DOHH2 (cell line): ENCODE data around the gene LMNB1.

Experiments used
- CTCF ChIP-seq: fragments of 200-600 bp; sonication (generic); IDR thresholded peaks from one replicate; pipeline ENCODE4 v1.5.1; 2014; ENCODE audit warnings: antibody characterized with exemption, mild to moderate bottlenecking, low read depth, low read length; ENCODE audit not compliant: poor library complexity, severe bottlenecking
- EZH2phosphoT487 ChIP-seq: fragments of 200-600 bp; sonication (generic); IDR thresholded peaks from 2 replicates; pipeline ENCODE4 v1.6.1; 2017; ENCODE audit warnings: borderline replicate concordance, mild to moderate bottlenecking, antibody characterized with exemption, low read length, moderate library complexity, mixed read lengths

DNA sequence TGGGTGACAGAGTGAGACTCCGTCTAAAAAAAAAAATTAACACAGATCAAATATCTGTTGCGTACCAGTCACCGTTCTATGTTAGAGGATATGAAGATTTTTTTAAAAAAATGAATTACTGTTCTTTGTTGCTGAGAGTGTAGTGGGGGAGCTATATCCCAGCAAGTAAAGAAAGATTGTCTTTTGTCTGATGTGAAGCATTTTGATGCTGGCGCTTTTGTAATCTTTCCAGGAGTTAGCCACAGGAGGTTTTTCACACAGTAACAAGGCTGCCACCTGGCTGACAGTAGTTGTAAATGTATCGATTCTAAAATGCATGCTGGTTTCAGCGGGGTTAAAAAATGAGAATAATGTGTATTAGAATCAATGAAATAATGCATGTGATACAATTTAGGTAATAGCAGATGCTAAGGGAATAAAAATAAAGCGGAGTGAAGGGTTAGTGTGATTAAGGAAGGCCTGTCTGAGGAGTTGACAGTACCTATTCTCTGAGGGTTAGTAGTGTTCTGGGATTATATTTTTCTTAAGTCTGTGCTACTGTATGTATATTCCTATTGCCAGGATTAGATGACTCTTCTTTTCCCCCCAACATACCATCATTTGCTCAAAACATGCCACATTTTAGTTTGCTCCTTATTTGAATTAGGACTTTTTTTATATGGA lies 3.4 kb downstream of the LMNB1 start:
- TF ChIP-seq CTCF (peak; percentile 82), EZH2phosphoT487 (no peak)
